ENCODE measurements around the gene FAM120A. TPM values are rescaled to one million over a fixed set of nuclear protein-coding genes. Genes with fewer than 3 reads are reported as not detected.

FAM120A gene
- total and polyA plus RNA-seq, 11 donors, result 37.9 to 123 (median 113) TPM

- H3K27ac ChIP-seq, result peak overlapping the region in 2 of 12 donors; percentile 40 to 46
- H3K4me1 ChIP-seq, result peaks cover 0 to 52% (median 25%) of the 10 kb centered on the region in 12 donors
- no peak for ATAC-seq
- H3K36me3 ChIP-seq, result no peaks in the 10 kb centered on the region
- no peak for TF ChIP-seq CTCF (IDR thresholded peaks at IDR 0.05)
- no peak for TF ChIP-seq POLR2A (IDR thresholded peaks at IDR 0.05)
- WGBS, 4 donors, result 78 to 87% (median 83%) methylated on average over 14 to 17 of the region's 17 CpGs
- H3K9me3 ChIP-seq, result peaks cover 0 to 3% (median 0%) of the 10 kb centered on the region in 12 donors
- DNase-seq, result no peak
- H3K4me3 ChIP-seq, result no peak overlapping the region
- intact Hi-C loops (cut with DNase I), result no loop called here
- no peaks in the 10 kb centered on the region for H3K27me3 ChIP-seq
Measured at GRCh38 chr9:93599571-93600403, 148.3 kb downstream of the FAM120A start.

DNA sequence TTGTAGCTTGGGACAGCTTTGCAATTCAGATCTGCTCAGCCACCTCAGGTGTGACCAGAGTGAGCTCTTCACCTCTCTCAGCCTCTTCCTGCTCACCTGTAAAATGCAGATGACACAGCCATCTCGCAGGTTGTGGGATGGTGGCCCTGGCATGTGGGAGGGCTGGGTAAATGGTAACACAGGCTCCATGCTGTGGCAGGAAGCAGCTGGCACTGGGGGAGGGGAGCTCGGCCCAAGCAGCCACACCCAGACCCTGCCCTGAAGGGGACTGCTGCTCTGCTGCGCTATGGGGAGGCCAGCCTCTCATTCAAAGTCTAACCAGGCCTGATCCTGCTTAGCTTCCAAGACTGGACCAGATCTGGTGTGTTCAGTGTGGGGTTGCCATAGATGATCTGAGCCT is 149.0 kb downstream of the FAM120A start:
- Histone ChIP-seq H3K36me3 (no peaks in the 10 kb centered on the region), H3K27ac (no peak overlapping the region), H3K4me3 (no peak overlapping the region), H3K27me3 (no peaks in the 10 kb centered on the region), H3K9me3 (peaks cover 0 to 10% (median 0%) of the 10 kb centered on the region in 12 donors), H3K4me1 (peaks cover 0 to 53% (median 25%) of the 10 kb centered on the region in 12 donors)
- DNase-seq (no peak), ATAC-seq (no peak)
- TF ChIP-seq POLR2A (IDR thresholded peaks at IDR 0.05) (no peak), CTCF (IDR thresholded peaks at IDR 0.05) (no peak)
- WGBS, 4 donors, result 55 to 66% (median 59%) methylated on average over 3 of the region's 3 CpGs
- intact Hi-C loops (cut with DNase I), result no loop called here

- Histone ChIP-seq H3K4me3 (no peak overlapping the region), H3K9me3 (peaks cover 0 to 11% (median 0%) of the 10 kb centered on the region in 12 donors), H3K27ac (no peak overlapping the region), H3K27me3 (no peaks in the 10 kb centered on the region), H3K4me1 (peaks cover 0 to 53% (median 25%) of the 10 kb centered on the region in 12 donors), H3K36me3 (no peaks in the 10 kb centered on the region)
- intact Hi-C loops (cut with DNase I), result no loop called here
- DNase-seq, result no peak
- TF ChIP-seq CTCF (IDR thresholded peaks at IDR 0.05) (no peak), POLR2A (IDR thresholded peaks at IDR 0.05) (no peak)
- ATAC-seq, result no peak
- WGBS, 4 donors, result 72 to 83% (median 78%) methylated on average over 4 of the region's 4 CpGs
Measured at GRCh38 chr9:93601063-93601462, 149.6 kb downstream of the FAM120A start.

- Histone ChIP-seq H3K4me1 (peaks cover 0 to 53% (median 25%) of the 10 kb centered on the region in 12 donors), H3K36me3 (no peaks in the 10 kb centered on the region), H3K27me3 (no peaks in the 10 kb centered on the region), H3K9me3 (peaks cover 0 to 16% (median 0%) of the 10 kb centered on the region in 12 donors), H3K4me3 (no peak overlapping the region), H3K27ac (no peak overlapping the region)
- intact Hi-C loops (cut with DNase I), result no loop called here
- WGBS, 4 donors, result 74 to 80% (median 77%) methylated on average over 4 to 5 of the region's 5 CpGs
- no peak for TF ChIP-seq POLR2A (IDR thresholded peaks at IDR 0.05)
- TF ChIP-seq CTCF (IDR thresholded peaks at IDR 0.05), result no peak
- no peak for ATAC-seq
- DNase-seq, result no peak
Measured at GRCh38 chr9:93601666-93602065, 150.2 kb downstream of the FAM120A start.
